HepG2 (cell line): ENCODE measurements around the gene PDLIM7. TPM values are rescaled to one million over a fixed set of nuclear protein-coding genes. Genes with fewer than 3 reads are reported as not detected.

ENCODE experiments used
- ATF5 ChIP-seq: sonication (generic); formaldehyde crosslinking; IDR thresholded peaks from 2 replicates; pipeline ENCODE4 v1.4.0; 2020; ENCODE audit warnings: mild to moderate bottlenecking, low read depth, missing genetic modification reagents
- CCDC6 ChIP-seq: sonication (generic); formaldehyde crosslinking; IDR thresholded peaks from 2 replicates; pipeline ENCODE4 v1.8.1; 2022; ENCODE audit warnings: mild to moderate bottlenecking, missing genetic modification reagents, moderate library complexity
- CENPT ChIP-seq: sonication (generic); formaldehyde crosslinking; IDR thresholded peaks from 2 replicates; pipeline ENCODE4 v1.8.0; 2022; ENCODE audit warnings: low read depth, mild to moderate bottlenecking, moderate library complexity, missing genetic modification reagents
- MAX ChIP-seq: IDR thresholded peaks from 2 replicates; pipeline ENCODE4 v1.6.1; 2012; ENCODE audit warnings: inconsistent platforms
- TBX2 ChIP-seq: sonication (generic); formaldehyde crosslinking; IDR thresholded peaks from 2 replicates; pipeline ENCODE4 v1.5.0; 2020; ENCODE audit warnings: missing genetic modification reagents, mild to moderate bottlenecking, borderline replicate concordance
- TSC22D2 ChIP-seq: sonication (generic); formaldehyde crosslinking; IDR thresholded peaks from 2 replicates; pipeline ENCODE4 v1.5.1; 2020; ENCODE audit warnings: missing genetic modification reagents, mild to moderate bottlenecking, borderline replicate concordance
- ZBTB10 ChIP-seq: sonication (generic); formaldehyde crosslinking; IDR thresholded peaks from 2 replicates; pipeline ENCODE4 v1.4.0; 2020; ENCODE audit warnings: missing genetic modification reagents, borderline replicate concordance
- ZBTB43 ChIP-seq: sonication (generic); formaldehyde crosslinking; conservative IDR thresholded peaks from 2 replicates; pipeline ENCODE4 v1.4.0; 2020; ENCODE audit warnings: missing genetic modification reagents
- ZBTB44 ChIP-seq: sonication (generic); formaldehyde crosslinking; IDR thresholded peaks from 2 replicates; pipeline ENCODE4 v1.4.0; 2020; ENCODE audit warnings: missing genetic modification reagents
- ZNF281 ChIP-seq: sonication (generic); formaldehyde crosslinking; IDR thresholded peaks from 2 replicates; pipeline ENCODE4 v1.4.0; 2020; ENCODE audit warnings: missing genetic modification reagents, borderline replicate concordance
- ZNF441 ChIP-seq: sonication (generic); formaldehyde crosslinking; IDR thresholded peaks from 2 replicates; pipeline ENCODE4 v1.7.0; 2021; ENCODE audit warnings: missing genetic modification reagents, borderline replicate concordance
- ZNF766 ChIP-seq: sonication (generic); formaldehyde crosslinking; IDR thresholded peaks from 2 replicates; pipeline ENCODE4 v1.5.0; 2020; ENCODE audit warnings: missing genetic modification reagents, borderline replicate concordance
- ZNF780A ChIP-seq: sonication (generic); formaldehyde crosslinking; IDR thresholded peaks from 2 replicates; pipeline ENCODE4 v1.8.0; 2022; ENCODE audit warnings: mild to moderate bottlenecking, missing genetic modification reagents, moderate library complexity
- ZNF788 ChIP-seq: sonication (generic); formaldehyde crosslinking; IDR thresholded peaks from 2 replicates; pipeline ENCODE4 v1.5.0; 2020; ENCODE audit warnings: mild to moderate bottlenecking, missing genetic modification reagents, borderline replicate concordance
- polyA plus RNA-seq, 8 experiments: library from polyadenylated mRNA; depleted of rRNA in 3 of 8; stranded (reverse) in 7 of 8; unstranded in 1 of 8; fragments of >200 nt; fragmentation: Illumina TruSeq in 4 of 8; extraction: Trizol in 4 of 8; gene quantifications; 2 replicates each; pipeline versions ENCODE4 v1.2.1 to v1.2.3, GENCODE V29; 2011 to 2016; ENCODE audit warnings: low read depth in 4 of 8, missing spikeins in 1 of 8, mixed read lengths in 1 of 8; ENCODE audit not compliant: insufficient read depth in 1 of 8
- total RNA-seq, 5 experiments: library from RNA; depleted of rRNA; stranded (reverse); fragments of >200 nt; fragmentation: Illumina TruSeq; extraction: Trizol; gene quantifications; 2 replicates each; pipeline ENCODE4 v1.2.3, GENCODE V29; 2016; ENCODE audit warnings: low read depth in 1 of 5
- TF ChIP-seq, protein P1 (sequence below): sonication (generic); formaldehyde crosslinking; conservative IDR thresholded peaks from 2 replicates; pipeline ENCODE4 v1.4.0; 2020; ENCODE audit warnings: missing genetic modification reagents
- TF ChIP-seq, protein P2 (sequence below): sonication (generic); formaldehyde crosslinking; IDR thresholded peaks from 2 replicates; pipeline ENCODE4 v1.5.0; 2020; ENCODE audit warnings: mild to moderate bottlenecking, missing genetic modification reagents

The PDLIM7 gene
- total and polyA plus RNA-seq, 2 of the 13 experiments (the other 11 are each of a cell fraction or from before 2014, with no cell fraction given), result 21.1 to 31.3 TPM

DNA sequence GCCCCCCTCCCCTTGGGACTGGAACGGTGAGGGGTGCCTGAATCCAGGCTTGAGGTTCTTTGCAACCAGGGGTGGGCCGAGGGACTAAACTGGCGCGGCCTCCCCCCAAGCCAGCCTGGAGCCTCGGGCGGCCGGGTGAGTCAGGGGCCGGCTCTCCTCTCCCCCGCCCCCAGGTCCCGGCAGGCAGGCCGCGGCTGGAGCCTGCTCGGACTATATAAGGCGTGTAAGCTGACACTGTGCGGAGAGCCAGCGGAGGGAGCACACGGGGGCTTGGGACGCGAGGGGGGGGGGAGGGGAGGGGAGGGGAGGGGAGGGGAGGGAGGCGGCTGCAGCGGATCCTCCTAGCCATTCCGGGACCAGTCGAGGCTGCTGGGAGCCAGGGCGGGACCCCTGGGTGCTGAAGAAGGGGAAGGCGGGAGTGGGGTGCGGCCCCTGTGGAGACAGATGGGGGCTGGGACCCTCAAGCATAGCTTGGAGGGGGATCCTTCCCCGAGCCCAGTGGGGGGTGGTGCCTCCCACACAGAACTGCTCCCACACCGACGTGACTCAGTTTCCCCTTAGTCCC, 595 bp downstream of the PDLIM7 start (continued):
- no peak for TF ChIP-seq ZBTB44
- 0 out of 2 replicates have a peak, but pooled peaks have one; percentile 35 for TF ChIP-seq ZNF788 (CRISPR knock-in tag)
- TF ChIP-seq ZNF441 (CRISPR knock-in tag), result peak; percentile 59; the same call in 1 of the 2 replicates
- TF ChIP-seq TSC22D2 (CRISPR knock-in tag), result no peak
- TF ChIP-seq ZNF766, result no peak
- TF ChIP-seq, protein P1, sequence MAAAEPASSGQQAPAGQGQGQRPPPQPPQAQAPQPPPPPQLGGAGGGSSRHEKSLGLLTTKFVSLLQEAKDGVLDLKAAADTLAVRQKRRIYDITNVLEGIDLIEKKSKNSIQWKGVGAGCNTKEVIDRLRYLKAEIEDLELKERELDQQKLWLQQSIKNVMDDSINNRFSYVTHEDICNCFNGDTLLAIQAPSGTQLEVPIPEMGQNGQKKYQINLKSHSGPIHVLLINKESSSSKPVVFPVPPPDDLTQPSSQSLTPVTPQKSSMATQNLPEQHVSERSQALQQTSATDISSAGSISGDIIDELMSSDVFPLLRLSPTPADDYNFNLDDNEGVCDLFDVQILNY (CRISPR knock-in tag), result no peak
- no peak for TF ChIP-seq TBX2 (CRISPR knock-in tag)
- peak; percentile 55; the same call in 1 of the 2 replicates for TF ChIP-seq MAX
- TF ChIP-seq, protein P2, sequence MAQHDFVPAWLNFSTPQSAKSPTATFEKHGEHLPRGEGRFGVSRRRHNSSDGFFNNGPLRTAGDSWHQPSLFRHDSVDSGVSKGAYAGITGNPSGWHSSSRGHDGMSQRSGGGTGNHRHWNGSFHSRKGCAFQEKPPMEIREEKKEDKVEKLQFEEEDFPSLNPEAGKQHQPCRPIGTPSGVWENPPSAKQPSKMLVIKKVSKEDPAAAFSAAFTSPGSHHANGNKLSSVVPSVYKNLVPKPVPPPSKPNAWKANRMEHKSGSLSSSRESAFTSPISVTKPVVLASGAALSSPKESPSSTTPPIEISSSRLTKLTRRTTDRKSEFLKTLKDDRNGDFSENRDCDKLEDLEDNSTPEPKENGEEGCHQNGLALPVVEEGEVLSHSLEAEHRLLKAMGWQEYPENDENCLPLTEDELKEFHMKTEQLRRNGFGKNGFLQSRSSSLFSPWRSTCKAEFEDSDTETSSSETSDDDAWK (CRISPR knock-in tag), result no peak
- no peak for TF ChIP-seq CCDC6 (CRISPR knock-in tag)
- no peak for TF ChIP-seq ZNF780A
- TF ChIP-seq ZBTB43 (CRISPR knock-in tag), result no peak
- TF ChIP-seq CENPT (CRISPR knock-in tag), result no peak
- 0 out of 2 replicates have a peak, but pooled peaks have one; percentile 58 for TF ChIP-seq ZNF281
- no peak for TF ChIP-seq ATF5 (CRISPR knock-in tag)
- no peak for TF ChIP-seq ZBTB10 (CRISPR knock-in tag)
